GM18508 (cell line): ENCODE measurements around the gene ZBTB40.

ENCODE experiments used
- ATAC-seq: cut with Tn5 transposase; IDR thresholded peaks from one replicate; pipeline ENCODE4 v1.9.1; 2021; ENCODE audit warnings: moderate number of reproducible peaks; ENCODE audit not compliant: insufficient read depth, unreplicated experiment

Gene ZBTB40

GRCh38 chr1:22428672-22429071, 23.0 kb upstream of the ZBTB40 start:
- ATAC-seq, result no peak

DNA sequence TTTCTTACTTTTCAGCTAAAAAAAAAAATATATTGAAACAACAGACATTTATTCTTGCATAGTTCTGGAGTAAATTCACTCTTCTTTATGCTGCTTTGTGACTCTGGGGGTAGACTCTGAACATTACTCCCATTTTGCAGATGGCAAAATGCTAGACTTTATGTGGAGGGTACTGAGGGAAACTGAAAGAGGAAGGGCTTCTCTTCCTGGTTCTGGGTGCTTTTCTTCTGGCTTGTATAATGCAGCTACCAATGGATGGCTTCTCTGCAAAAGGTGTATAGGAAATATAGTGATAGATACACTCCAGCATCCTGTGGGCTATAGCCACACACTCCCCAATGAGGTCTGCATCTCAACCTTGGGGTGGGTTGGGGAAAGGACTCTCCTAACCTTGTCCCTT, 19.7 kb upstream of the ZBTB40 start:
- ATAC-seq, result no peak

DNA sequence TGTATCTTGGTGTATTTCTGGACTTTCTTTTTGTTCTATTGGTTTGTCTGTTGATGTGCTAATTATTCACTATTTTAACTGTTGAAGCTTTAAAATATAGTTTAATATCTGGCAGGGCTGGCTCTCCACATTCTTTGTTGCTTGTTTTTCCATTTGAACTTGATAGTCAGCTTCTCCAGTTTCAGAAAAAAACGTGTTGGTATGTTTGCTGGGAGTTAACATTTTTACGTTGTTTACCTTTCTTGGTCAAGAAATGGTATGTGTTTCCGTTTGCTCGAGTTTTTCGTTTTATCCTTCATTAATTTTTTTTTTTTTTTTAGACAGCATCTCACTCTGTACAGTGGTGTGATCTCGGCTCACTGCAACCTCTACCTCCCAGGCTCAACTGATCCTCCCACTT, 16.9 kb upstream of the ZBTB40 start:
- no peak for ATAC-seq

DNA sequence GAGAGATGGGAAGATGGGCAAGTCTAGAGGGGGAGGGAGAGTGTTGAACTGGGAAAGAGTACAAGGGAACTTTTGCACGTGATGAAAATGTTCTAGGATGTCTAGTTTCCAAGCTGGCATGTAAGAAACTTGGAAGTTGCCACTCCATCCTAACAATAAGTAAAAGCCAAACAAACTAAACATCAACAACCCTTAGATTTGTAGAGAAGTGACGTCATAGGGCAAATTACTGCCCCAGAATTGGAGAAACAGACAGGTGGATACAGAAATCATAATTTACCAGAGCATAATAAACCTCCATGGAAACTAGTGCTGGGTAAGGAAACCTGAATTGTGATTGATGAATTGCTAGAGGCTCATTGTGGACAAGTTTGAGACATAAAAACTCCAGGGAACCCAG, 14.7 kb upstream of the ZBTB40 start:
- ATAC-seq, result no peak

GRCh38 chr1:22437573-22437972, 14.1 kb upstream of the ZBTB40 start:
- no peak for ATAC-seq

- no peak for ATAC-seq
Measured at GRCh38 chr1:22440582-22440981, 11.1 kb upstream of the ZBTB40 start.

GRCh38 chr1:22442212-22442894, 9.3 kb upstream of the ZBTB40 start:
- no peak for ATAC-seq

GRCh38 chr1:22443332-22443731, 8.3 kb upstream of the ZBTB40 start:
- ATAC-seq, result no peak

DNA sequence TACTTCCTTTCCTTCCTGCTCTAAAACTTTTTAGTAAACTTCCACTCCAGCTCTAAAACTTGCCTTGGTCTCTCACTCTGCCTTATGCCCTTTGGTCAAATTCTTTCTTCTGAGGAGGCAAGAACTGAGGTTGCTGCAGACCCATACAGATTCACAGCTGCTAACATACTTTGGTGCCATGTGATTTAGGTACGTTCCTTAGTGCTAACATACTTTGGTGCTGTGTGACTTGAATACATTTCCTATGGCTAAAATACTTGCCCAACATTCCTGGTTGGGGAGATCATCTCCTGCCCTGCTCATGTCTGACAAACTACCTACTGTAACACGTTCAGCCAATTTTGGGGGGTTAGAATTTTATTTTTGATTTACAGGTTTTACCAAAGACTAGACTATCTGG, 6.8 kb upstream of the ZBTB40 start:
- no peak for ATAC-seq

DNA sequence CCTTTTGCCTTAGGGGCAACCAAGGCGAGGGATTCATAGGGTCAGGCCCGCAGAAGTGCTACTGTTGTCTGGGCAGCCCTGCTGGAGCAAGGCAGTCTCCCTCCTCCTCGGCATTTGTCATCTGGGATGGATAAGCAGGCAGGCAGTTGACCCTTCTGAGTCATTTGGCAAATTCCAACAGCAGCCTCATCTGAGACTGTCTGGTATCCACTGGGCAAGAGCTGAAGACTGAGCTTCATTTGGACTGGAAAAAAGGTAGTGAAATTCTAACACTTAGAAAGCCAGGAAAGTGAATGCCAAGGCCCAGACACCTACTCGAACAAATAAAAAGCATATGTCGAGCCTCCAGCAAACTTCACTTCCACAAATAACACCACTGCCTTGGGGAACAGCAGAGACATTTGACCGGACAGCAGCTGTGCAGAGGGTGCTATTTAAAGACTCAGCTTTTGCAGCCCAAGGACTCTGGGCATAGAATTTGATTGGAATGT, 4.0 kb upstream of the ZBTB40 start:
- no peak for ATAC-seq

DNA sequence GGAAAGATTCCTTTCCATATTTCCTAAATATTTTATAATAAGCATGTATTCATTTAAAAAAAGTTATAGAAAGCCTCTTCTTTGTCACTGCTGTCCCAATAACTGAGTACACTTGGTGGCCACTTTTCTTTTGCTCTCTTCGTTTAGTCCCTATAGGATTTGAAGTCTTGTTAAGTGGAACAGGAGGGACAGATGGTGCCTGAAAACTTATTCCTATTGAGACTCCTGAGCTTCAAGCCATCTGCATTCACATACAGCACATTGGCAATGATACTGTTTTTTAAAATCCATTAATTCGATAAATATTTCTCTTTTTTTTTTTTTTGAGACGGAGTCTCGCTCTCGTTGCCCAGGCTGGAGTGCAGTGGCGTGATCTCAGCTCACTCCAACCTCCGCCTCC, 2.0 kb upstream of the ZBTB40 start:
- no peak for ATAC-seq

GRCh38 chr1:22450351-22451021, 1.2 kb upstream of the ZBTB40 start:
- no peak for ATAC-seq

GRCh38 chr1:22452481-22452957, 868 bp downstream of the ZBTB40 start:
- ATAC-seq, result no peak

- ATAC-seq, result no peak
Measured at GRCh38 chr1:22453181-22453580, 1.5 kb downstream of the ZBTB40 start.

GRCh38 chr1:22454476-22455056, 2.9 kb downstream of the ZBTB40 start:
- ATAC-seq, result no peak

DNA sequence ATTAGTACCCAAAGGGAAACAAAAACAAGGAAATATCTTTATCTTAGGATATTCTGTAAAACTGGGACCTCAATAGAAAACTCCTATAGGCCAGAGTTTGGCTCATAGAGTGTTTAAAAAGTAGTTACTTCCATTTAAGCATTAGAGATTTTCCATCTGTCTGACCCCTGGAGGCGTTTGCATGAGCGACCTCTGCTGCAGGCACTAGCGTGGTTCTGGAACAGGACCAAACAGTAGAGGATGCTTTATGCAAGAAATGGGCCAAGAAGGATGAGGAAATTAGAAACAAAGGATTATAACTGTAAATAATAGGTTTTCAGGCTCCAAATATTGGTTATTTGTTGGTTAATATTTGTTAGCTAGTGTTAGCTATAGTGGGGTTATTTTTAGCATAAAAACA, 5.7 kb downstream of the ZBTB40 start:
- no peak for ATAC-seq

DNA sequence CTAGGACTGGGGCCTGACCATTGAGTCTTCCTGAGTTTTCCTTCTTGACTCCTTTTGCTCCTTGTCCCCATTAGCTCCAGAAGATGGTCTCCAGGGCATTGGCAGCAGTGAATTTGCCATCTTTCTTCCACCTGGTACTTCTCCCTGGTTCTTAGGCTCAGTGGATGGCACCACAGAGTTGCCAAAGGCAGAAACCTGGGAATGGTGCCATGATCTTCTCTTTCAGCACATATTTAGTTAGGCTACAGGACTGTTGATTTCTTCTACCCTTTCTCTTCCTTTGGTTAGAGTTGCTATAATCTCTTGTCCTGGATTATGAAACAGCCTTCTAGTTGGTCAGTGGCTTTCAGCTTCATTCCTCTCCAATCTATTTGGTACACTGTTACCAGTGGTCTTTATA, 6.2 kb downstream of the ZBTB40 start:
- no peak for ATAC-seq

- no peak for ATAC-seq
Measured at GRCh38 chr1:22461100-22461499, 9.4 kb downstream of the ZBTB40 start.

GRCh38 chr1:22461678-22462527, 10.3 kb downstream of the ZBTB40 start:
- no peak for ATAC-seq

DNA sequence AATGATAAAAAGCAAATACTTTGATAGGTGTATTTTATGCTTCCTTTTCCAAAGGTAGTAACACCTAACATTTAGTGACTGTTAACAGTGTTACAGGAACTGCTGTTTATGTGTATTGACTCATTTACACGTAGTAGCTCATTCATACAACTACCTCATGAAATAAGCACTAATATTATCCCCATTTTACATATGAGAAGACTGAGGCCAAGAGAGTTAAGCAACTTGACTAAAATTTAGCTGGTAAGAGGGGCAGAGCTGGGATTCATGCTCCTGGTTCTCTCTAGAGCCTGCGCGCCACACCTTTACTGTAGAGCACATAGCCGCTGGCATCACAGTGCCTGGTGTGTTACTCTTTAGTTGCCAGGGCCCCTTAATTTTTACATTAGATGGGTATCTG, 11.3 kb downstream of the ZBTB40 start:
- ATAC-seq, result no peak
